ENCODE results near the gene PPCS.

DNA sequence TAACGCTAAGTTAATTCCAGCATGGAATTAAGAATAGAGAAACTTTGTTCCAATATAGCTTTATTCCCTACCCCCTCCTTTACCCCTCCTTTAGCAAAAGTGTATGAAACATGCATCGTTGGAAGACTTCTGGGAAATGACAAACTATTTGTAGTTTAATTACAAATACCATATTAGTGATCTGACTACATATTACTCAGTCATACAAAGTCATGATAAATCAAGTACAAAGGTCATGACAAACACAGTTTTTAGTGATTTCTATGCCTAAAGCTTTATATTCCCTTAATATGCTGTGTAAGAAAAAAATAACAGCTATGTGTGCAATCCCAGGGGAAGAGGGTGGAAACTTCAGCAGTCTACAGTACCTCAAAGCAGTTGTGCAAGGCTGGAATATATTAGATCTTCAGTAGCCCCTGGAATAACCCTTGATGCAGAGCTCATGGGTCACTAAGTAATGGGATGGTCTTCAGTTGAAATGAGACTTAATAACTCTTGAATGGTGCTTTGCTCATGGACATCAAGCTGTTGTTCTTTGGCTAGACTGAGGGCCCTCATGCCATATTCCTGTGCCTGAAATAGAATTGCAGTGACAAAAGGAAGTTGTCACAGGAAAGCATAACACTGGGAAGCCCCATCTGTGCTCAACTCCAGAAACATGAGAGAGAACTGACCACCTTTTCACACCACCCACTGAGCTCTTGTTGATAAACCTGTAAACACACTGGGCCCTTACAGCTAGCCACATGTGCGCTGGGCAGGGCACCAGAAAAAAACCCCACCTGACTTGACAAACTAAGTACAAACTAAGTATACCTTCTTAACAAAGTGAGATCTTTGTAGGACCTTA, 25.8 kb upstream of the PPCS start:
- TF ChIP-seq, protein P1, sequence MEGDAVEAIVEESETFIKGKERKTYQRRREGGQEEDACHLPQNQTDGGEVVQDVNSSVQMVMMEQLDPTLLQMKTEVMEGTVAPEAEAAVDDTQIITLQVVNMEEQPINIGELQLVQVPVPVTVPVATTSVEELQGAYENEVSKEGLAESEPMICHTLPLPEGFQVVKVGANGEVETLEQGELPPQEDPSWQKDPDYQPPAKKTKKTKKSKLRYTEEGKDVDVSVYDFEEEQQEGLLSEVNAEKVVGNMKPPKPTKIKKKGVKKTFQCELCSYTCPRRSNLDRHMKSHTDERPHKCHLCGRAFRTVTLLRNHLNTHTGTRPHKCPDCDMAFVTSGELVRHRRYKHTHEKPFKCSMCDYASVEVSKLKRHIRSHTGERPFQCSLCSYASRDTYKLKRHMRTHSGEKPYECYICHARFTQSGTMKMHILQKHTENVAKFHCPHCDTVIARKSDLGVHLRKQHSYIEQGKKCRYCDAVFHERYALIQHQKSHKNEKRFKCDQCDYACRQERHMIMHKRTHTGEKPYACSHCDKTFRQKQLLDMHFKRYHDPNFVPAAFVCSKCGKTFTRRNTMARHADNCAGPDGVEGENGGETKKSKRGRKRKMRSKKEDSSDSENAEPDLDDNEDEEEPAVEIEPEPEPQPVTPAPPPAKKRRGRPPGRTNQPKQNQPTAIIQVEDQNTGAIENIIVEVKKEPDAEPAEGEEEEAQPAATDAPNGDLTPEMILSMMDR (conservative IDR thresholded peaks at IDR 0.05; ENCODE audit: low read depth, low read length): no peak
- TF ChIP-seq SMC3 (IDR thresholded peaks at IDR 0.05; ENCODE audit: low read depth, low read length) (no peak), FOS (IDR thresholded peaks at IDR 0.05; ENCODE audit: low read depth, low read length) (no peak), MAZ (IDR thresholded peaks at IDR 0.05; ENCODE audit: borderline replicate concordance, low read depth, low read length) (no peak)
- TF ChIP-seq, protein P2, sequence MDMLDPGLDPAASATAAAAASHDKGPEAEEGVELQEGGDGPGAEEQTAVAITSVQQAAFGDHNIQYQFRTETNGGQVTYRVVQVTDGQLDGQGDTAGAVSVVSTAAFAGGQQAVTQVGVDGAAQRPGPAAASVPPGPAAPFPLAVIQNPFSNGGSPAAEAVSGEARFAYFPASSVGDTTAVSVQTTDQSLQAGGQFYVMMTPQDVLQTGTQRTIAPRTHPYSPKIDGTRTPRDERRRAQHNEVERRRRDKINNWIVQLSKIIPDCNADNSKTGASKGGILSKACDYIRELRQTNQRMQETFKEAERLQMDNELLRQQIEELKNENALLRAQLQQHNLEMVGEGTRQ (IDR thresholded peaks at IDR 0.05; ENCODE audit: low read depth, low read length): no peak

Measured in IMR-90 (cell line).